Lower leg skin (tissue), 3 donors: ENCODE measurements around the gene DNAH8.

ENCODE experiments used
- POLR2A ChIP-seq, 2 donors: fragments of 450-650 bp; IDR thresholded peaks; one replicate each; pipeline ENCODE4 v1.6.1; 2016 to 2017; ENCODE audit warnings: antibody characterized with exemption in 2 of 2, mild to moderate bottlenecking in 1 of 2, moderate library complexity in 1 of 2
- TF ChIP-seq, protein P1 (sequence below), 3 donors: fragments of 450-650 bp; IDR thresholded peaks; one replicate each; pipeline ENCODE4 v1.5.1; 2016; ENCODE audit warnings: antibody characterized with exemption in 3 of 3, mild to moderate bottlenecking in 3 of 3, moderate library complexity in 2 of 3

GRCh38 chr6:38827024-38827423 is 111.9 kb downstream of the DNAH8 start:
- TF ChIP-seq, protein P1, sequence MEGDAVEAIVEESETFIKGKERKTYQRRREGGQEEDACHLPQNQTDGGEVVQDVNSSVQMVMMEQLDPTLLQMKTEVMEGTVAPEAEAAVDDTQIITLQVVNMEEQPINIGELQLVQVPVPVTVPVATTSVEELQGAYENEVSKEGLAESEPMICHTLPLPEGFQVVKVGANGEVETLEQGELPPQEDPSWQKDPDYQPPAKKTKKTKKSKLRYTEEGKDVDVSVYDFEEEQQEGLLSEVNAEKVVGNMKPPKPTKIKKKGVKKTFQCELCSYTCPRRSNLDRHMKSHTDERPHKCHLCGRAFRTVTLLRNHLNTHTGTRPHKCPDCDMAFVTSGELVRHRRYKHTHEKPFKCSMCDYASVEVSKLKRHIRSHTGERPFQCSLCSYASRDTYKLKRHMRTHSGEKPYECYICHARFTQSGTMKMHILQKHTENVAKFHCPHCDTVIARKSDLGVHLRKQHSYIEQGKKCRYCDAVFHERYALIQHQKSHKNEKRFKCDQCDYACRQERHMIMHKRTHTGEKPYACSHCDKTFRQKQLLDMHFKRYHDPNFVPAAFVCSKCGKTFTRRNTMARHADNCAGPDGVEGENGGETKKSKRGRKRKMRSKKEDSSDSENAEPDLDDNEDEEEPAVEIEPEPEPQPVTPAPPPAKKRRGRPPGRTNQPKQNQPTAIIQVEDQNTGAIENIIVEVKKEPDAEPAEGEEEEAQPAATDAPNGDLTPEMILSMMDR (IDR thresholded peaks at IDR 0.05), result no peak
- TF ChIP-seq POLR2A (IDR thresholded peaks at IDR 0.05), result no peak
